ENCODE data around the gene CYP2R1.

Gene CYP2R1

DNA sequence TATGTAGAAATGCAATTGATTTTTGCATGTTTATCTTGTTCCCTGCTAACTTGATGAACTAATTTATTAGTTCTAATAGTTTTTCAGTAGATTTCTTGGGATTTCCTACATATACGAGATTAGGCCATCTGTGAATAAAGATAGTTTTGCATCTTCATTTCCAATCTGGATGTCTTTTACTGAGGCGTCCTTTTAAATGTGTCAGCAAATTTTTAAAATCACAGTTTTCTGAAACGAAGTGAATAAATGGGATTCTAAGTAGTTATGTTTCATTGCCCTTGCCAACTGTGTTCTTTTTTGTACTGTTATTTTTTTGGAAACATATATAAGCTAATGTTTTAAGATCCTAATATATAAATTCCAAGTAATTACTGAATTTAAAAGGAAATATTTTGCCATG, 50.0 kb downstream of the CYP2R1 start:
- DNase-seq (ENCODE audit: low spot score) = no peak
- in situ Hi-C loops (cut with MboI; ENCODE audit: low sequenced_read_pairs, unreplicated experiment) = no loop called here

DNA sequence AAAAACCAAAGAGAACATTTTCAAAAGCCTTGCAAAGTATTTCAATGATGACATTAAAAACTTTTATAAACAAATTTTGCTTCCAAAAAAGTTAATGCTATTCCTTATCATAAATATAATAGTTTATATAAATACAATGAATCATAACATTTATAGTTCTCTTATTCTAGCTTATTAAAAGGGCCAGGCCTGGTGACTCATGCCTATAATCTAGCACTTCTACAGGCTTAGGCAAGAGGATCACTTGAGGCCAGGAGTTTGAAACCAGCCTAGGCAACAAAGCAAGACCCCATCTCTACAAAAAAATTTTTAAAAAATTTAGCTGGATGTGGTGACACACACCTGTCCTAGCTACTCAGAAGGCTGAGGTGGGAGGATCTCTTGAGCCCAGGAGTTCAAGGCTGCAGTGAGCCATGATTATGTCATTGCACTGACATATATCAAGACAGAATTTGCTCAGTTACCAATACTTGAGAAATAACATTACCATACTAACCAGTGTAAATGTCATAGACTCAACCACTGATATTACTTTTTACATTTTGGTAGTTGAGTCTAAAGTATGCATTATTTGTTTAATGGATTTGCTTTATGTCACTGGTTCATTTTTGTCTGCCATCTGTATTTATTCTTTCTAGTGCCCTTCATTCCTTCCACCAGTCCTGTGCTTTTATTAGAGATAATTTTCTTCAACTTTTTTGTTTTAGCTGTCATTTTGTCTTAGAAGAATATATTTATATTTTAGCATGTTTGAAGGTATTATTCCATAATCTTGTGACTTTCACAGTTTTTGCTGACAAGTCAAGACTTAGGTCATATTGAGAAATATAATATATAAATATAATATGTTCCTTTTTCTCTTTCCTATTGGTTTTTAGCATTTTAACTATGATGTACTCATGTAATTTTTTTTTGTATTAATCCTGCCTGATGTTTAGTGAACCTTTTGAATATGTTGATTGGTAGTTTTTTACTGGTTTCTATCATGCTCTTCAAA, 56.2 kb downstream of the CYP2R1 start:
- in situ Hi-C loops (cut with MboI; ENCODE audit: low sequenced_read_pairs, unreplicated experiment) = no loop called here
- TF ChIP-seq, protein P1, sequence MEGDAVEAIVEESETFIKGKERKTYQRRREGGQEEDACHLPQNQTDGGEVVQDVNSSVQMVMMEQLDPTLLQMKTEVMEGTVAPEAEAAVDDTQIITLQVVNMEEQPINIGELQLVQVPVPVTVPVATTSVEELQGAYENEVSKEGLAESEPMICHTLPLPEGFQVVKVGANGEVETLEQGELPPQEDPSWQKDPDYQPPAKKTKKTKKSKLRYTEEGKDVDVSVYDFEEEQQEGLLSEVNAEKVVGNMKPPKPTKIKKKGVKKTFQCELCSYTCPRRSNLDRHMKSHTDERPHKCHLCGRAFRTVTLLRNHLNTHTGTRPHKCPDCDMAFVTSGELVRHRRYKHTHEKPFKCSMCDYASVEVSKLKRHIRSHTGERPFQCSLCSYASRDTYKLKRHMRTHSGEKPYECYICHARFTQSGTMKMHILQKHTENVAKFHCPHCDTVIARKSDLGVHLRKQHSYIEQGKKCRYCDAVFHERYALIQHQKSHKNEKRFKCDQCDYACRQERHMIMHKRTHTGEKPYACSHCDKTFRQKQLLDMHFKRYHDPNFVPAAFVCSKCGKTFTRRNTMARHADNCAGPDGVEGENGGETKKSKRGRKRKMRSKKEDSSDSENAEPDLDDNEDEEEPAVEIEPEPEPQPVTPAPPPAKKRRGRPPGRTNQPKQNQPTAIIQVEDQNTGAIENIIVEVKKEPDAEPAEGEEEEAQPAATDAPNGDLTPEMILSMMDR (IDR thresholded peaks at IDR 0.05; ENCODE audit: borderline replicate concordance, control extremely low read depth, extremely low read depth, insufficient read depth, missing control alignments) = no peak
- DNase-seq (ENCODE audit: low spot score) = no peak

More for the DNA sequence above, 50.0 kb downstream of the CYP2R1 start:
- TF ChIP-seq, protein P1 (IDR thresholded peaks at IDR 0.05; ENCODE audit: borderline replicate concordance, control extremely low read depth, extremely low read depth, insufficient read depth, missing control alignments) = no peak

Data from GM13976 (cell line).